ENCODE results near the gene UQCRHL.
"Not testable (repeated sequence)": the region's sequence is repeated elsewhere in the genome, so short reads cannot be mapped to it uniquely, and the experiment has no call there.

Gene UQCRHL

GRCh38 chr1:15835205-15835740 lies 27.8 kb upstream of the UQCRHL start:
- DNase-seq: peak in 1 of 2 experiments; percentile 72

GRCh38 chr1:15834406-15835204 lies 27.2 kb upstream of the UQCRHL start:
- DNase-seq: peak; percentile 95

GRCh38 chr1:15833842-15834405 lies 26.5 kb upstream of the UQCRHL start:
- DNase-seq: no peak

GRCh38 chr1:15833069-15833679 lies 25.7 kb upstream of the UQCRHL start:
- DNase-seq: peak; percentile 51 to 70

- DNase-seq: no peak
These were observed 22.8 kb upstream of the UQCRHL start for GRCh38 chr1:15830258-15830657.

- DNase-seq: not testable (repeated sequence)
These were observed 21.5 kb upstream of the UQCRHL start for GRCh38 chr1:15828931-15829330.

GRCh38 chr1:15827567-15827966 lies 20.1 kb upstream of the UQCRHL start:
- DNase-seq: not testable (repeated sequence)

- DNase-seq: no peak
These were observed 19.5 kb upstream of the UQCRHL start for GRCh38 chr1:15826810-15827507.

- no peak for DNase-seq
These were observed 18.4 kb upstream of the UQCRHL start for GRCh38 chr1:15825800-15826199.

- DNase-seq: no peak
These were observed 13.0 kb upstream of the UQCRHL start for GRCh38 chr1:15820478-15820877.

- no peak for DNase-seq
These were observed 9.2 kb upstream of the UQCRHL start for GRCh38 chr1:15816674-15817073.

GRCh38 chr1:15810073-15810472 lies 2.6 kb upstream of the UQCRHL start:
- no peak for DNase-seq

GRCh38 chr1:15808955-15809354 lies 1.5 kb upstream of the UQCRHL start:
- no peak for DNase-seq

GRCh38 chr1:15807121-15807520 lies 328 bp downstream of the UQCRHL start:
- DNase-seq: no peak

- no peak for DNase-seq
These were observed 3.4 kb downstream of the UQCRHL start for GRCh38 chr1:15804060-15804459.

GRCh38 chr1:15803380-15803779 lies 4.1 kb downstream of the UQCRHL start:
- DNase-seq: peak in 1 of 2 experiments; percentile 67

- DNase-seq: no peak
These were observed 5.0 kb downstream of the UQCRHL start for GRCh38 chr1:15802234-15802965.

GRCh38 chr1:15799928-15800835 lies 7.3 kb downstream of the UQCRHL start:
- DNase-seq: peak; percentile 46 to 67

GRCh38 chr1:15799004-15799867 lies 8.2 kb downstream of the UQCRHL start:
- no peak for DNase-seq

Data from NCI-H526 (cell line).